T-helper 2 cell (primary cell): ENCODE data around the gene PDE9A.

ENCODE experiments used
- DNase-seq, 5 experiments: peaks; one replicate each; pipeline versions ENCODE4 v3.0.0 to v3.0.0-alpha.2; 2012 to 2022

Gene PDE9A

GRCh38 chr21:42658320-42659105, 5.1 kb downstream of the PDE9A start:
- DNase-seq = no peak

- DNase-seq = no peak
These were observed 6.1 kb downstream of the PDE9A start for GRCh38 chr21:42659416-42660117.

- no peak for DNase-seq
These were observed 6.7 kb downstream of the PDE9A start for GRCh38 chr21:42660118-42660470.

GRCh38 chr21:42661688-42662429, 8.4 kb downstream of the PDE9A start:
- DNase-seq = no peak

- DNase-seq = no peak
These were observed 9.2 kb downstream of the PDE9A start for GRCh38 chr21:42662430-42663199.

GRCh38 chr21:42663200-42663750, 9.9 kb downstream of the PDE9A start:
- no peak for DNase-seq

- no peak for DNase-seq
These were observed 10.6 kb downstream of the PDE9A start for GRCh38 chr21:42663860-42664535.

- no peak for DNase-seq
These were observed 11.2 kb downstream of the PDE9A start for GRCh38 chr21:42664614-42665013.

GRCh38 chr21:42665026-42665425, 11.6 kb downstream of the PDE9A start:
- no peak for DNase-seq

GRCh38 chr21:42665484-42665883, 12.1 kb downstream of the PDE9A start:
- no peak for DNase-seq

GRCh38 chr21:42666023-42666747, 12.8 kb downstream of the PDE9A start:
- peak in 1 of 5 experiments; percentile 13 for DNase-seq

GRCh38 chr21:42666925-42667324, 13.5 kb downstream of the PDE9A start:
- DNase-seq = no peak

- DNase-seq = no peak
These were observed 15.0 kb downstream of the PDE9A start for GRCh38 chr21:42668298-42668992.

GRCh38 chr21:42669041-42669440, 15.6 kb downstream of the PDE9A start:
- no peak for DNase-seq

- DNase-seq = no peak
These were observed 16.8 kb downstream of the PDE9A start for GRCh38 chr21:42670058-42670880.

GRCh38 chr21:42670884-42671283, 17.5 kb downstream of the PDE9A start:
- peak in 1 of 5 experiments; percentile 32 for DNase-seq

- no peak for DNase-seq
These were observed 18.6 kb downstream of the PDE9A start for GRCh38 chr21:42671778-42672593.

- DNase-seq = no peak
These were observed 19.5 kb downstream of the PDE9A start for GRCh38 chr21:42672699-42673458.
